Choroid plexus epithelial cell (primary cell): ENCODE measurements around the gene AK9.
"Not testable (repeated sequence)": the region's sequence is repeated elsewhere in the genome, so short reads cannot be mapped to it uniquely, and the experiment has no call there.

Experiments used
- DNase-seq: peaks from one replicate; pipeline ENCODE4 v3.0.0-alpha.2; 2010; ENCODE audit warnings: low read depth
- H3K4me3 ChIP-seq: 2 replicates; pipeline ENCODE4 v1.5.1; 2011; ENCODE audit warnings: low read depth, mild to moderate bottlenecking, control low read depth, low read length, moderate library complexity
- TF ChIP-seq, protein P1 (sequence below): conservative IDR thresholded peaks from 2 replicates; pipeline ENCODE4 v1.5.1; 2011; ENCODE audit warnings: low read depth, mild to moderate bottlenecking, control low read depth, inconsistent platforms, low read length, moderate library complexity

The AK9 gene

DNA sequence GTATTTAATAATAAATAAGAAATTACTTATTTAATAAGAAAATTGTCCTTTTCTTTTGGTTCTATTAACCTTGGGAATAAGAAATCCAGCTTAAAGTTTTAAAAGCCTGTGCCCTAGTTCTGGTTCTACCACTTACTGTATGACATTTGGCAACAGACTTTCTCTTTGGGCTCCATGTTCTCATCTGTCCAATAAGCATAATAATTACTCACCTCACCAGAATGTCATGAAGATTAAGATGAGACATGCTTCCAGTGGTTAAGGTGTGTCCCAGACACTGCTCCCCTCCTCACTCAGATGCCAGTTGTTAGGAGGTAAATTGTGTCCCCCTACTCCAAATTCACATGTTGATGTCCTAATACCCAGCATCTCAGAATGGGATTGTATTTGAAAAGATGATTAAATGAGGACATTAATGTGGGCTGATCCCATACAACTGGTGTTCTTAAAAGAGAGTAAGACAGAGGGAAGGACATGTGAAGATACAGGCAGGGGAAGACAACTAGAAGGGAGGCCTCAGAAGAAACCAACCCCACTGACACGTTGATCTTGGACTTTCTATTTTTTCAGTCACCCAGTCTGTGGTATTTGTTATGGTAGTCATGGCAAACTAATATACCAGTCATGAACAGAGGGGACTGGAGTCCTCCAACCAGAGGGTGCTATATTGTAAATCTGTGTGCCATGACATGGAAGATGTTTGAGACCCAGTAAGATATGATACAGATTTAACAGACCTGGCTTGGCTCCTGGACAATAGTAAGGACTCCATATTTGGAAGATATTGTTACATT, 229.1 kb downstream of the AK9 start:
- H3K4me3 ChIP-seq, result no peak overlapping the region
- no peak for DNase-seq
- TF ChIP-seq, protein P1, sequence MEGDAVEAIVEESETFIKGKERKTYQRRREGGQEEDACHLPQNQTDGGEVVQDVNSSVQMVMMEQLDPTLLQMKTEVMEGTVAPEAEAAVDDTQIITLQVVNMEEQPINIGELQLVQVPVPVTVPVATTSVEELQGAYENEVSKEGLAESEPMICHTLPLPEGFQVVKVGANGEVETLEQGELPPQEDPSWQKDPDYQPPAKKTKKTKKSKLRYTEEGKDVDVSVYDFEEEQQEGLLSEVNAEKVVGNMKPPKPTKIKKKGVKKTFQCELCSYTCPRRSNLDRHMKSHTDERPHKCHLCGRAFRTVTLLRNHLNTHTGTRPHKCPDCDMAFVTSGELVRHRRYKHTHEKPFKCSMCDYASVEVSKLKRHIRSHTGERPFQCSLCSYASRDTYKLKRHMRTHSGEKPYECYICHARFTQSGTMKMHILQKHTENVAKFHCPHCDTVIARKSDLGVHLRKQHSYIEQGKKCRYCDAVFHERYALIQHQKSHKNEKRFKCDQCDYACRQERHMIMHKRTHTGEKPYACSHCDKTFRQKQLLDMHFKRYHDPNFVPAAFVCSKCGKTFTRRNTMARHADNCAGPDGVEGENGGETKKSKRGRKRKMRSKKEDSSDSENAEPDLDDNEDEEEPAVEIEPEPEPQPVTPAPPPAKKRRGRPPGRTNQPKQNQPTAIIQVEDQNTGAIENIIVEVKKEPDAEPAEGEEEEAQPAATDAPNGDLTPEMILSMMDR, result no peak

DNA sequence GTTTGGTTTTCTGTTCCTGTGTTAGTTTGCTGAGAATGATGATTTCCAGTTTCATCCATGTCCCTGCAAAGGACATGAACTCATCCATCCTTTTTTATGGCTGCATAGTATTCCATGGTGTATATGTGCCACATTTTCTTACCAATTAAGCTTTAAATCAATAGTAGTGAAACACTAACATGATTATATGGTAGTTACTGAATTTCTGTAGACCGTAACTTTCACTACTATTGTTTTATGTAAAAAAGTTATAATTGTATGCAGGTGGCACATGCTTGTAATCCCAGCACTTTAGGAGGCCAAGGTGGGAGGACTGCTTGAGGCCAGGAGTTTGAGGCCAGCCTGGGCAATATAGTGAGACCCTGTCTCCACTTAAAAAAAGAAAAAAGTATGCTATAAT, 229.8 kb downstream of the AK9 start:
- H3K4me3 ChIP-seq, DNase-seq: not testable (repeated sequence)

DNA sequence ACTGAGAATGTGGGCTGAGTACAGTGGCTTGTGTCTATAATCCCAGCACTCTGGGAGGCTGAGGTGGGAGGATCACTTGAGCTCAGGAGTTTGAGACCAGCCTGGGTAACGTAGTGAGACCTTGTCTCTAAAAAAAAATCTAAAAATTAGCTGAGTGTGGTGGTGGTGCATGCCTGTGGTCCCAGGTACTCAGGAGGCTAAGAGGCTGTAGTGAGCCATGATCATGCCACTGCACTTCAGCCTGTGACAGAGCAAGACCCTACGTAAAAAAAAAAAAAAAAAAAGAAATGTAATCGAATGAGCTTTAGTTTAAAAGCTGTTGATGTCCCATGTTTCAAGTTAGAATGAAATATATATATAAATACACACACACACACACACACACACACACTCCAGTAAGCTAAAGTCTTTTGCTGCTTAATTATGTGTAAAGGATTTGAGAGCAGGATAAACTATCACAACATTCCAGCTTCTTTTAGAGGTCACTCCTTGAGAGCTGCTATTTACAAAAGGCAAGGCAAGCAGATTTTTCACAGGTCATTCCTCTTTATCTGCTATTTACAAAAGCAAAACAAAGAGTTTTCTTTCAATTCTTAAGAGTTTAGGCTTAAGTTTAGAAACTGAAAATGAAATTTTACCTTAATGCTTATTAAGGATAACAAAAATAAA, 230.7 kb downstream of the AK9 start:
- no peak for DNase-seq
- H3K4me3 ChIP-seq, result no peak overlapping the region

DNA sequence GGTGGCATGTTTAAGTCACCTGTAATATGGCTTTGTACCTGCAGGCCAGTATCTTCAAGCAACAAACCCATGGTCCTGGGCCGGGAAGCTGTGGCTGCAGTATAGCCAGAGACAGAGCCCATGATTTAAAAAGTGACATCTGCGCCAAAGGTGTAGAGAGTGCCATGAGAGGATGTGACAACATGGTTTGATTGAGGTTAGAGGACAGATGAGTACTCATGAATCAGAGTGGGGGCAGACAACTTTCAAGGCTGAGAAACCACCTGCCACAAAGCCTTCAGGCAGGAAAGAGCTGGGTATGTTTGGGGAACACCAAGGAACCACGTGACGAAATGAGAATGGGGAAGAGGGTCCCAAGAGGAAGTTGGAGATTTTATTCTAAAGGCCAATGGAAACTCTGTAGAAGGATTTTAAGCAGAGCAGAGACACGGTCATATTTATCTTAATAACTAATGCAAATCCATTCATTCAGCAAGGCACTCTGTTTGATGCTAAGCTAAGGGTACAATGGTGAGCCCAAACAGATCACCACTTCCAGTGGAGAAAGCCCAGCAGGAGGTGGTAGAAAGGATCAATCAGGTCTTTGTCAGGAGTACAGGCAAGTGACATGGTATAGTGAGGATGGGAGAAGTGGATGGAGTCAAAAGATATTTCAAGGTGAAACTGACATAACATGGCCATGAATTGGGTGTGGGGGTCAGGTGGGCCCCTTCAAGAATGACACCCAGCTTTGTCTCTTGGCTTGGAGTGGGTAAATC, 232.0 kb downstream of the AK9 start:
- DNase-seq, result no peak
- TF ChIP-seq, protein P1, result no peak
- no peak overlapping the region for H3K4me3 ChIP-seq

More for the DNA sequence above, 230.7 kb downstream of the AK9 start:
- TF ChIP-seq, protein P1, result no peak

DNA sequence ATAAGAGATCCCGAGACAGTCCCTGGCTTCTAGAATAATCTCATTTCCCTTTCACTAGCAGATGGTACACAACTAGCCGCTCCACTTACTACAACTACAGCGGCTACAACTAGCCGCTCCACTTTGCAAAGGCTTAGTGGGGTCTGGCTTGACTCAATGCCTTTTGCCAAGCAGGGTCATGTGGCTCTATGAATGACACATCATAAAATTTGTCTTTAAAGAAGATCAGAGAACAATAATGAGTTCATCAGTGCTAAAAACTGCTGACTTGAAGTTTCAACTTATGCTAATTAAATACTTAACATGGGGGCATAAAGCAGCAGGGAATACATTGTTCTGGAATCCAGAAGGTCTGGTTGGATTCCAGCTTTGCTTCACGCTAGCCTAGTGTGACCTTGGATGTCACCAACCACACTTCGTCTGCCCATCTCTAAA, 233.4 kb downstream of the AK9 start:
- no peak overlapping the region for H3K4me3 ChIP-seq
- DNase-seq, result no peak
- TF ChIP-seq, protein P1, result no peak

DNA sequence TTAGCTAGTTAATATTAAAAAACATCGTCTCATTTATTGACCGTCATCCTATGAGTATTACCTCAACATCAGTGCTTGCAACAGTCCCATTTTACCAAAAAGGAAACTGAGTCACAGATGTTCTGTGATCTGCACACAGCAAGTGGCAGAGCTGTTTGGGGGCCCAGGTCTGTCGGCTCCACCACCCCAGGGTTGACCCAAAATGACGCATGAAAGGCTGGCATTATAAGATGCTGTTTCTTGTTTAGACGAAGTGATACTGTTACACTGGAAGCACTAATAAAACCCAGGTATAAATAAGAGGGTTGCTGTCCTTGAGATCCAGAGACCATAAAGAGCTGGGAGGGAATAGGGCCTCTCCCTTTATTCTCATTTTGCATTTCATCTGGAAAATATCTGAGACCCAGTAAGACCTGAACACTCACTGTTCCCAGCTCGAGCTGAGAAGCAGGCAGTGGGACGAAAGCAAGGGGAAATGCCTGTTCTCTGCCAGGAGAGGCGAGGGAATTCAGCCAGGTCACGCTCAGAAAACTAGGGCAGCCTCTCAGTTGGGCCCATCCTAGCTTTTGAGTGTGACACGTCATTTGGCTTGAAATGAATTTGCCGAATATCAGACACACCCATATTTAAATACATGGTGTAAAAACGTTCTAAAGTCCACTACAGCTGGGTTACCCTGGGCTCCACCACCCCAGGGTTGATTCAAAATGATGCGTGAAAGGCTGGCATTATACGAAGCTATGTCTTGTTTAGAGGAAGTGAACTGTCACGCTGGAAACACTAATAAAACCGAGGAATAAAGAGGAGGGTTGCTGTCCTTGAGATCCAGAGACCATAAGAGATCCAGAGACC, 234.1 kb downstream of the AK9 start:
- DNase-seq, result no peak
- H3K4me3 ChIP-seq, result peak overlapping the region; percentile 84
- TF ChIP-seq, protein P1, result no peak
